ENCODE results near the gene PNCK. TPM values are rescaled to one million over a fixed set of nuclear protein-coding genes. Genes with fewer than 3 reads are reported as not detected.
A peak's percentile ranks its signal among the peaks of the same experiment; 100 is the strongest.

Gene PNCK
- total and polyA plus RNA-seq, 2 experiments from 2014 or later, result not detected

- peak; percentile 36 for DNase-seq
- Histone ChIP-seq H3K9ac (no peak overlapping the region), H4K20me1 (ENCODE audit: insufficient read depth) (no peaks in the 10 kb centered on the region), H3K36me3 (ENCODE audit: low read depth) (no peaks in the 10 kb centered on the region), H3K27ac (no peak overlapping the region), H3K79me2 (ENCODE audit: insufficient read depth) (no peaks in the 10 kb centered on the region), H3K9me2 (ENCODE audit: insufficient read depth) (no peaks in the 10 kb centered on the region), H3K4me1 (ENCODE audit: insufficient read depth) (no peaks in the 10 kb centered on the region), H3K4me3 (no peak overlapping the region), H3K9me3 (ENCODE audit: low read depth) (no peaks in the 10 kb centered on the region), H3F3A (ENCODE audit: insufficient read depth) (no peaks in the 10 kb centered on the region), H3K4me2 (ENCODE audit: unreplicated experiment) (no peak overlapping the region), H2AFZ (peak overlapping the region; percentile 45; the same call in 1 of the 2 replicates), H3K27me3 (replicated peaks; ENCODE audit: insufficient read depth) (peaks cover 10% of the 10 kb centered on the region; the same call in 1 of the 2 replicates)
- in situ Hi-C loops (cut with MboI), result loop anchor here (25.0 kb wide), 1 partner anchor 700 kb away; no protein-coding TSS in a partner anchor
- WGBS, 2 experiments (ENCODE audit: low coverage in 1 of 2, low lambda C conversion rate in 2 of 2, missing lambda C conversion rate in 2 of 2), result 3 to 11% methylated on average over 6 to 24 of the region's 31 CpGs
- TF ChIP-seq EZH2 (IDR thresholded peaks at IDR 0.05; ENCODE audit: insufficient read depth, poor library complexity, severe bottlenecking) (no peak), EZH2phosphoT487 (IDR thresholded peaks at IDR 0.05; ENCODE audit: insufficient read depth, low read depth) (no peak)
Measured at GRCh38 chrX:153662266-153662665, 11.3 kb downstream of the PNCK start.

GRCh38 chrX:153659268-153659667 lies 14.3 kb downstream of the PNCK start:
- H3K27ac ChIP-seq, result no peak overlapping the region
- in situ Hi-C loops (cut with MboI), result loop anchor here (25.0 kb wide), 1 partner anchor 697 kb away; no protein-coding TSS in a partner anchor

GRCh38 chrX:153657161-153657560 lies 16.5 kb downstream of the PNCK start:
- Histone ChIP-seq H3K4me3 (no peak overlapping the region), H3K9me2 (ENCODE audit: insufficient read depth) (no peaks in the 10 kb centered on the region), H3F3A (ENCODE audit: insufficient read depth) (no peaks in the 10 kb centered on the region), H3K4me1 (ENCODE audit: insufficient read depth) (no peaks in the 10 kb centered on the region), H3K4me2 (ENCODE audit: unreplicated experiment) (no peak overlapping the region), H3K36me3 (ENCODE audit: low read depth) (no peaks in the 10 kb centered on the region), H2AFZ (no peak overlapping the region), H3K9me3 (ENCODE audit: low read depth) (no peaks in the 10 kb centered on the region), H3K9ac (no peak overlapping the region), H4K20me1 (ENCODE audit: insufficient read depth) (no peaks in the 10 kb centered on the region), H3K27me3 (replicated peaks; ENCODE audit: insufficient read depth) (peaks cover 6% of the 10 kb centered on the region; the same call in 1 of the 2 replicates), H3K27ac (no peak overlapping the region), H3K79me2 (ENCODE audit: insufficient read depth) (no peaks in the 10 kb centered on the region)
- TF ChIP-seq EZH2 (IDR thresholded peaks at IDR 0.05; ENCODE audit: insufficient read depth, poor library complexity, severe bottlenecking) (no peak), EZH2phosphoT487 (IDR thresholded peaks at IDR 0.05; ENCODE audit: insufficient read depth, low read depth) (no peak)
- WGBS, 2 experiments (ENCODE audit: low coverage in 1 of 2, low lambda C conversion rate in 2 of 2, missing lambda C conversion rate in 2 of 2), result 47 to 71% methylated on average over 2 to 9 of the region's 9 CpGs
- DNase-seq, result no peak
- in situ Hi-C loops (cut with MboI), result loop anchor here (25.0 kb wide), 1 partner anchor 695 kb away; no protein-coding TSS in a partner anchor

More at GRCh38 chrX:153659268-153659667, 14.3 kb downstream of the PNCK start:
- H3K4me3 ChIP-seq, result no peak overlapping the region
- no peaks in the 10 kb centered on the region for H3K9me3 ChIP-seq (ENCODE audit: low read depth)
- H3K36me3 ChIP-seq (ENCODE audit: low read depth), result no peaks in the 10 kb centered on the region
- no peaks in the 10 kb centered on the region for H4K20me1 ChIP-seq (ENCODE audit: insufficient read depth)
- H3K4me2 ChIP-seq (ENCODE audit: unreplicated experiment), result no peak overlapping the region
- TF ChIP-seq EZH2phosphoT487 (IDR thresholded peaks at IDR 0.05; ENCODE audit: insufficient read depth, low read depth) (no peak), EZH2 (IDR thresholded peaks at IDR 0.05; ENCODE audit: insufficient read depth, poor library complexity, severe bottlenecking) (no peak)
- no peaks in the 10 kb centered on the region for H3K4me1 ChIP-seq (ENCODE audit: insufficient read depth)
- no peak for DNase-seq
- no peaks in the 10 kb centered on the region for H3K79me2 ChIP-seq (ENCODE audit: insufficient read depth)
- no peak overlapping the region for H3K9ac ChIP-seq
- no peaks in the 10 kb centered on the region for H3F3A ChIP-seq (ENCODE audit: insufficient read depth)
- peaks cover 10% of the 10 kb centered on the region; the same call in 1 of the 2 replicates for H3K27me3 ChIP-seq (replicated peaks; ENCODE audit: insufficient read depth)
- 72 to 78% methylated on average over 3 of the region's 3 CpGs for WGBS, 2 experiments (ENCODE audit: low coverage in 1 of 2, low lambda C conversion rate in 2 of 2, missing lambda C conversion rate in 2 of 2)
- no peaks in the 10 kb centered on the region for H3K9me2 ChIP-seq (ENCODE audit: insufficient read depth)
- no peak overlapping the region for H2AFZ ChIP-seq

GRCh38 chrX:153653556-153653955 lies 20.1 kb downstream of the PNCK start:
- DNase-seq, result no peak
- Histone ChIP-seq H3K9me3 (ENCODE audit: low read depth) (no peaks in the 10 kb centered on the region), H3K36me3 (ENCODE audit: low read depth) (no peaks in the 10 kb centered on the region), H3K79me2 (ENCODE audit: insufficient read depth) (no peaks in the 10 kb centered on the region), H3K9me2 (ENCODE audit: insufficient read depth) (no peaks in the 10 kb centered on the region), H3F3A (ENCODE audit: insufficient read depth) (no peaks in the 10 kb centered on the region), H3K4me1 (ENCODE audit: insufficient read depth) (no peaks in the 10 kb centered on the region), H3K27me3 (replicated peaks; ENCODE audit: insufficient read depth) (no peaks in the 10 kb centered on the region), H3K4me2 (ENCODE audit: unreplicated experiment) (no peak overlapping the region), H3K27ac (no peak overlapping the region), H3K9ac (no peak overlapping the region), H3K4me3 (no peak overlapping the region), H2AFZ (no peak overlapping the region), H4K20me1 (ENCODE audit: insufficient read depth) (no peaks in the 10 kb centered on the region)
- TF ChIP-seq EZH2phosphoT487 (IDR thresholded peaks at IDR 0.05; ENCODE audit: insufficient read depth, low read depth) (no peak), EZH2 (IDR thresholded peaks at IDR 0.05; ENCODE audit: insufficient read depth, poor library complexity, severe bottlenecking) (no peak)
- in situ Hi-C loops (cut with MboI), result loop anchor here (25.0 kb wide), 1 partner anchor 691 kb away; no protein-coding TSS in a partner anchor
- 72 to 87% methylated on average over 2 of the region's 2 CpGs for WGBS, 2 experiments (ENCODE audit: low coverage in 1 of 2, low lambda C conversion rate in 2 of 2, missing lambda C conversion rate in 2 of 2)
